ENCODE measurements around the gene TBX4.

Gene TBX4

DNA sequence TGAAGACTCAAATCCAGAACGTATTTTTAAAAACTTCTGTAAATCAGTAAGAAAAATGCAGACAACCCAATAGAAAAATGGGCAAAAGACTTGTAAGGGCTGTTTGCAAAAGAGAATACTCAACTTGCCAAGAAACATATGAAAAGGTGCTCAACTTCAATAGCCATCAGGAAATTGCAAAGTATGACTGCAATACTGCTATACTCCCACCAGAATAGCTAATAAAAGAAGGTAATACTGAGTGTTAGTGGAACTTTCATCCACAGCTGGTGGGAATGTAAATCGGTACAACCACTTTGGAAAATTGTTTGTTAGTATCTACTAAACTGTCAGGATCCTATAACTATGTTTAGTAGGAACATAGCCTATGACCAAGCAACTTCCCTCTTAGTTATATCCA is 48.1 kb downstream of the TBX4 start:
- Histone ChIP-seq H3K36me3 (ENCODE audit: insufficient read depth, low read length) (no peaks in the 10 kb centered on the region), H3K4me1 (ENCODE audit: insufficient read depth, low read length, poor library complexity, severe bottlenecking) (no peaks in the 10 kb centered on the region), H3K27me3 (ENCODE audit: insufficient read depth, low read length, poor library complexity, severe bottlenecking) (no peaks in the 10 kb centered on the region), H3K9me2 (replicated peaks; ENCODE audit: low read depth, low read length) (no peaks in the 10 kb centered on the region), H3K9me3 (ENCODE audit: insufficient read depth, low read depth, low read length) (no peaks in the 10 kb centered on the region), H3K4me2 (ENCODE audit: low read depth, low read length, poor library complexity, severe bottlenecking) (no peak overlapping the region), H4K20me1 (ENCODE audit: insufficient read depth, low read length, poor library complexity, severe bottlenecking) (no peaks in the 10 kb centered on the region), H3F3A (ENCODE audit: low read depth) (no peaks in the 10 kb centered on the region), H3K4me3 (ENCODE audit: low read length, poor library complexity, severe bottlenecking) (no peak overlapping the region), H3K9ac (ENCODE audit: low read depth, low read length, poor library complexity, severe bottlenecking) (no peak overlapping the region), H2AFZ (ENCODE audit: low read length) (no peak overlapping the region), H3K79me2 (ENCODE audit: insufficient read depth, low read length) (no peaks in the 10 kb centered on the region)
- no peak for TF ChIP-seq EZH2phosphoT487 (IDR thresholded peaks at IDR 0.05; ENCODE audit: borderline replicate concordance)
- TF ChIP-seq, protein P1, sequence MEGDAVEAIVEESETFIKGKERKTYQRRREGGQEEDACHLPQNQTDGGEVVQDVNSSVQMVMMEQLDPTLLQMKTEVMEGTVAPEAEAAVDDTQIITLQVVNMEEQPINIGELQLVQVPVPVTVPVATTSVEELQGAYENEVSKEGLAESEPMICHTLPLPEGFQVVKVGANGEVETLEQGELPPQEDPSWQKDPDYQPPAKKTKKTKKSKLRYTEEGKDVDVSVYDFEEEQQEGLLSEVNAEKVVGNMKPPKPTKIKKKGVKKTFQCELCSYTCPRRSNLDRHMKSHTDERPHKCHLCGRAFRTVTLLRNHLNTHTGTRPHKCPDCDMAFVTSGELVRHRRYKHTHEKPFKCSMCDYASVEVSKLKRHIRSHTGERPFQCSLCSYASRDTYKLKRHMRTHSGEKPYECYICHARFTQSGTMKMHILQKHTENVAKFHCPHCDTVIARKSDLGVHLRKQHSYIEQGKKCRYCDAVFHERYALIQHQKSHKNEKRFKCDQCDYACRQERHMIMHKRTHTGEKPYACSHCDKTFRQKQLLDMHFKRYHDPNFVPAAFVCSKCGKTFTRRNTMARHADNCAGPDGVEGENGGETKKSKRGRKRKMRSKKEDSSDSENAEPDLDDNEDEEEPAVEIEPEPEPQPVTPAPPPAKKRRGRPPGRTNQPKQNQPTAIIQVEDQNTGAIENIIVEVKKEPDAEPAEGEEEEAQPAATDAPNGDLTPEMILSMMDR (conservative IDR thresholded peaks at IDR 0.05; ENCODE audit: low read length): no peak

DNA sequence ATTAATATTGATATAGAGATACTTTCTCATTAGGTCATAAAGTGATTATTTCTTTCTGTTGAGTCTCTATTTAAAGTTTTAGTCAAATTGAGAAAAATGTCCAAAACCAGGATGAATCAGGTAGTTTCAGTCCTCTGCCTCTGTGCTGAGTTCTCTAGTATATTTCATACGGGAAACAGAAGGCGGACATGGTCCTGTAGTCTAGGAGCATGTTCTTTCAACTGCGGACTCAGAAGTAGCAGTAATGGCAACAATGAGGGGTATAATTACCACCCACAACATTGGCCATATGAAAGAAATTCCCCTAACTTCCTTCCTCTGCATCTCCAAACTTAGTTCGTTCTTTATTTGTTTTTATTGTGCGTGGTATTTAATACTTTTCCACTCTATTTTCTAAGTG is 50.1 kb downstream of the TBX4 start:
- Histone ChIP-seq H3K4me2 (ENCODE audit: low read depth, low read length, poor library complexity, severe bottlenecking) (no peak overlapping the region), H4K20me1 (ENCODE audit: insufficient read depth, low read length, poor library complexity, severe bottlenecking) (no peaks in the 10 kb centered on the region), H3K27me3 (ENCODE audit: insufficient read depth, low read length, poor library complexity, severe bottlenecking) (no peaks in the 10 kb centered on the region), H2AFZ (ENCODE audit: low read length) (no peak overlapping the region), H3K36me3 (ENCODE audit: insufficient read depth, low read length) (no peaks in the 10 kb centered on the region), H3K9ac (ENCODE audit: low read depth, low read length, poor library complexity, severe bottlenecking) (no peak overlapping the region), H3K9me3 (ENCODE audit: insufficient read depth, low read depth, low read length) (no peaks in the 10 kb centered on the region), H3K4me1 (ENCODE audit: insufficient read depth, low read length, poor library complexity, severe bottlenecking) (no peaks in the 10 kb centered on the region), H3F3A (ENCODE audit: low read depth) (no peaks in the 10 kb centered on the region), H3K79me2 (ENCODE audit: insufficient read depth, low read length) (no peaks in the 10 kb centered on the region), H3K4me3 (ENCODE audit: low read length, poor library complexity, severe bottlenecking) (no peak overlapping the region), H3K9me2 (replicated peaks; ENCODE audit: low read depth, low read length) (no peaks in the 10 kb centered on the region)
- no peak for TF ChIP-seq EZH2phosphoT487 (IDR thresholded peaks at IDR 0.05; ENCODE audit: borderline replicate concordance)
- TF ChIP-seq, protein P1 (conservative IDR thresholded peaks at IDR 0.05; ENCODE audit: low read length): no peak

DNA sequence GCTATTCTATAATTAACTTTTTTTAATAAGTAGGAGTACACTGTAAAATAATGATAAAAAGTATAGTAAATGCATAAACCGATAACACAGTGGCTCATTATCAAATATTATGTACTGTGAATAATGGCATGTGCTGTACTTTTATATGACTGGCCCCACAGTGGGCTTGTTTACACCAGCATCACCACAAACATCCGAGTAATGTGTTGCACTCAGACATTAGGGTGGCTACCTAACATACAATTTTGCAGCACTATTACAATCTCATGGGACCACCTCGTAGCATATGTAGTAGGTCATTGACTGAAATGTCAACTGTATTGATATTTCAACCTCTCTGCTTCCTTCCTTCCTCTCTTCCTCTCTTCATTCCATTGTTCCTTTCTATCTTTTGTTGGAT is 51.7 kb downstream of the TBX4 start:
- H3K27me3 ChIP-seq (ENCODE audit: insufficient read depth, low read length, poor library complexity, severe bottlenecking): no peaks in the 10 kb centered on the region
- H4K20me1 ChIP-seq (ENCODE audit: insufficient read depth, low read length, poor library complexity, severe bottlenecking): no peaks in the 10 kb centered on the region
- H3K9me2 ChIP-seq (replicated peaks; ENCODE audit: low read depth, low read length): no peaks in the 10 kb centered on the region
- H3K4me1 ChIP-seq (ENCODE audit: insufficient read depth, low read length, poor library complexity, severe bottlenecking): no peaks in the 10 kb centered on the region
- no peaks in the 10 kb centered on the region for H3F3A ChIP-seq (ENCODE audit: low read depth)
- H3K9ac ChIP-seq (ENCODE audit: low read depth, low read length, poor library complexity, severe bottlenecking): no peak overlapping the region
- no peaks in the 10 kb centered on the region for H3K36me3 ChIP-seq (ENCODE audit: insufficient read depth, low read length)
- no peak for TF ChIP-seq EZH2phosphoT487 (IDR thresholded peaks at IDR 0.05; ENCODE audit: borderline replicate concordance)
- TF ChIP-seq, protein P1 (conservative IDR thresholded peaks at IDR 0.05; ENCODE audit: low read length): no peak
- no peak overlapping the region for H2AFZ ChIP-seq (ENCODE audit: low read length)
- H3K4me2 ChIP-seq (ENCODE audit: low read depth, low read length, poor library complexity, severe bottlenecking): no peak overlapping the region
- H3K4me3 ChIP-seq (ENCODE audit: low read length, poor library complexity, severe bottlenecking): no peak overlapping the region
- H3K79me2 ChIP-seq (ENCODE audit: insufficient read depth, low read length): no peaks in the 10 kb centered on the region
- no peaks in the 10 kb centered on the region for H3K9me3 ChIP-seq (ENCODE audit: insufficient read depth, low read depth, low read length)
